Measurements from ENCODE around the gene RET.

DNA sequence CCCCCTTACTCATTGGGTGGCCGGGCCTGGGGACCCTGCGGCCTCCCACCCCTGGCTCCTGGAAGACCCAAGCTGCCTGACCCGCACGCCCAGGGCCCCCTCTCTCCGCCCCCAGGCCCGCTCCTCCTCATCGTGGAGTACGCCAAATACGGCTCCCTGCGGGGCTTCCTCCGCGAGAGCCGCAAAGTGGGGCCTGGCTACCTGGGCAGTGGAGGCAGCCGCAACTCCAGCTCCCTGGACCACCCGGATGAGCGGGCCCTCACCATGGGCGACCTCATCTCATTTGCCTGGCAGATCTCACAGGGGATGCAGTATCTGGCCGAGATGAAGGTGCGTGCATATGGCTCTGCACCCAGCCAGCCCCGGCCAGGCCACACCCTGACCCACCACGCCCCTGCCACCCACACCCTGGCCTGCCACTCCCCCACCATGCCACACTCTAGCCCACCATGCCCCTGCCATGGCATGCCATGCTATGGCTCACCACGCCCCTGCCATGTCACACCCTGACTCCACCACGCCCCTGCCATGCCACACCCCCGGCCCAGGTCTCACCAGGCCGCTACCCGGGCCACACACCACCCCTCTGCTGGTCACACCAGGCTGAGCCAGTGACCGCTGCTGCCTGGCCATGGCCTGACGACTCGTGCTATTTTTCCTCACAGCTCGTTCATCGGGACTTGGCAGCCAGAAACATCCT is 42.7 kb downstream of the RET start:
- TF ChIP-seq, protein P1, sequence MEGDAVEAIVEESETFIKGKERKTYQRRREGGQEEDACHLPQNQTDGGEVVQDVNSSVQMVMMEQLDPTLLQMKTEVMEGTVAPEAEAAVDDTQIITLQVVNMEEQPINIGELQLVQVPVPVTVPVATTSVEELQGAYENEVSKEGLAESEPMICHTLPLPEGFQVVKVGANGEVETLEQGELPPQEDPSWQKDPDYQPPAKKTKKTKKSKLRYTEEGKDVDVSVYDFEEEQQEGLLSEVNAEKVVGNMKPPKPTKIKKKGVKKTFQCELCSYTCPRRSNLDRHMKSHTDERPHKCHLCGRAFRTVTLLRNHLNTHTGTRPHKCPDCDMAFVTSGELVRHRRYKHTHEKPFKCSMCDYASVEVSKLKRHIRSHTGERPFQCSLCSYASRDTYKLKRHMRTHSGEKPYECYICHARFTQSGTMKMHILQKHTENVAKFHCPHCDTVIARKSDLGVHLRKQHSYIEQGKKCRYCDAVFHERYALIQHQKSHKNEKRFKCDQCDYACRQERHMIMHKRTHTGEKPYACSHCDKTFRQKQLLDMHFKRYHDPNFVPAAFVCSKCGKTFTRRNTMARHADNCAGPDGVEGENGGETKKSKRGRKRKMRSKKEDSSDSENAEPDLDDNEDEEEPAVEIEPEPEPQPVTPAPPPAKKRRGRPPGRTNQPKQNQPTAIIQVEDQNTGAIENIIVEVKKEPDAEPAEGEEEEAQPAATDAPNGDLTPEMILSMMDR (IDR thresholded peaks at IDR 0.05; ENCODE audit: borderline replicate concordance, extremely low read depth, low read length, poor library complexity, severe bottlenecking), result no peak
- no peak for TF ChIP-seq EZH2 (IDR thresholded peaks at IDR 0.05; ENCODE audit: borderline replicate concordance, low read depth, low read length, severe bottlenecking)

Measured in DND-41 (cell line).